Thoracic aorta (tissue), 2 donors: ENCODE data around the gene LRRK1. TPM values are rescaled to one million over a fixed set of nuclear protein-coding genes. Genes with fewer than 3 reads are reported as not detected.

Experiments
- ATAC-seq: fragments of 150-250 bp; one replicate; pipeline ENCODE4 v1.8.0; 2017; ENCODE audit warnings: low read depth; ENCODE audit not compliant: insufficient number of reproducible peaks, low FRiP score
- DNase-seq: peaks from one replicate; pipeline ENCODE4 v3.0.0-alpha.2; 2020; ENCODE audit warnings: low spot score
- H3K27ac ChIP-seq, 2 donors: fragments of 200-600 bp; sonication (generic); 1 replicate in 1 of 2; 2 replicates in 1 of 2; pipeline ENCODE4 v1.5.1; 2016; ENCODE audit warnings: mild to moderate bottlenecking in 2 of 2, moderate library complexity in 2 of 2
- H3K27me3 ChIP-seq: fragments of 200-600 bp; sonication (generic); replicated peaks from 2 replicates; pipeline ENCODE4 v1.6.0; 2016; ENCODE audit warnings: mild to moderate bottlenecking; ENCODE audit not compliant: insufficient read depth
- H3K36me3 ChIP-seq: fragments of 200-600 bp; sonication (generic); one replicate; pipeline ENCODE4 v1.5.1; 2016
- H3K4me1 ChIP-seq, 2 donors: fragments of 200-600 bp; sonication (generic); 1 replicate in 1 of 2; 2 replicates in 1 of 2; pipeline versions ENCODE4 v1.5.1 to v1.6.0; 2016; ENCODE audit warnings: low read depth in 2 of 2, mild to moderate bottlenecking in 1 of 2; ENCODE audit not compliant: control insufficient read depth in 1 of 2
- H3K4me3 ChIP-seq: fragments of 200-600 bp; sonication (generic); 2 replicates; pipeline ENCODE4 v1.5.1; 2016; ENCODE audit warnings: mild to moderate bottlenecking
- H3K9me3 ChIP-seq: fragments of 200-600 bp; sonication (generic); 2 replicates; pipeline ENCODE4 v1.5.1; 2016
- CTCF ChIP-seq: fragments of 200-600 bp; sonication (generic); IDR thresholded peaks from one replicate; pipeline ENCODE4 v1.5.1; 2019; ENCODE audit warnings: antibody characterized with exemption
- total RNA-seq, 2 donors: library from RNA; depleted of rRNA; stranded (reverse); fragments of >200 nt; gene quantifications; one replicate each; pipeline versions ENCODE4 v1.1.0 to v1.2.3, GENCODE V29; 2016

Gene LRRK1
- total RNA-seq, 2 donors from 2014 or later: 17.2 to 47.1 TPM

- ATAC-seq (no peak), DNase-seq (no peak)
- Histone ChIP-seq H3K9me3 (no peaks in the 10 kb centered on the region), H3K36me3 (peaks cover 31% of the 10 kb centered on the region), H3K27ac (no peak overlapping the region), H3K27me3 (no peaks in the 10 kb centered on the region), H3K4me1 (no peaks in the 10 kb centered on the region), H3K4me3 (no peak overlapping the region)
- no peak for TF ChIP-seq CTCF
Observed at GRCh38 chr15:101051291-101052030, 132.3 kb downstream of the LRRK1 start.

GRCh38 chr15:101052031-101052620 is 133.0 kb downstream of the LRRK1 start:
- Histone ChIP-seq H3K27ac (no peak overlapping the region), H3K36me3 (peaks cover 31% of the 10 kb centered on the region), H3K27me3 (no peaks in the 10 kb centered on the region), H3K4me3 (no peak overlapping the region), H3K4me1 (no peaks in the 10 kb centered on the region), H3K9me3 (no peaks in the 10 kb centered on the region)
- ATAC-seq (no peak), DNase-seq (no peak)
- TF ChIP-seq CTCF: no peak

- Histone ChIP-seq H3K9me3 (no peaks in the 10 kb centered on the region), H3K27me3 (no peaks in the 10 kb centered on the region), H3K27ac (no peak overlapping the region), H3K4me3 (no peak overlapping the region), H3K36me3 (peaks cover 31% of the 10 kb centered on the region), H3K4me1 (no peaks in the 10 kb centered on the region)
- DNase-seq (no peak), ATAC-seq (no peak)
- TF ChIP-seq CTCF: no peak
Observed at GRCh38 chr15:101052681-101053121, 133.5 kb downstream of the LRRK1 start.

DNA sequence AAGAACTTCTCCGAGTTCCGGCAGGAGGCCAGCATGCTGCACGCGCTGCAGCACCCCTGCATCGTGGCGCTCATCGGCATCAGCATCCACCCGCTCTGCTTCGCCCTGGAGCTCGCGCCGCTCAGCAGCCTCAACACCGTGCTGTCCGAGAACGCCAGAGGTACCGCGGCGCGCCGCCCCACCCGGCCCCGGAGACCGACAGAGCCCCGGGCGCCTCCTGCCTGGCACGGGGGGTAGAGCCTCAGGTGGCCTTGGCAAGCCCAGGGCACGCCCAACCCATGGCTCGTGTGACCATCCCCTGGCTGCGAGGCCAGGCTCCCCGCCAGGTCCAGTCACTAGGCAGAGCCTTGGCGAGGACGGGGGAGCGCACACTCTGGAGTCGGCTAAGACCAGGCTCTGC is 134.1 kb downstream of the LRRK1 start:
- Histone ChIP-seq H3K4me1 (no peaks in the 10 kb centered on the region), H3K9me3 (no peaks in the 10 kb centered on the region), H3K36me3 (peaks cover 34% of the 10 kb centered on the region), H3K4me3 (no peak overlapping the region), H3K27ac (no peak overlapping the region), H3K27me3 (no peaks in the 10 kb centered on the region)
- TF ChIP-seq CTCF: no peak
- ATAC-seq (no peak), DNase-seq (no peak)

GRCh38 chr15:101054116-101054515 is 135.0 kb downstream of the LRRK1 start:
- Histone ChIP-seq H3K4me1 (no peaks in the 10 kb centered on the region), H3K27ac (no peak overlapping the region), H3K9me3 (no peaks in the 10 kb centered on the region), H3K4me3 (no peak overlapping the region), H3K27me3 (no peaks in the 10 kb centered on the region), H3K36me3 (peaks cover 28% of the 10 kb centered on the region)
- TF ChIP-seq CTCF: no peak
- DNase-seq (no peak), ATAC-seq (no peak)
